Activated CD4-positive, alpha-beta T cell treated with anti-CD3 and anti-CD28 coated beads, Interleukin-2, amount 50 U/mL, for 16 hours (primary cell): Measurements from ENCODE around the gene TMC2.

Experiments used
- DNase-seq: peaks from one replicate; pipeline ENCODE4 v3.0.0-alpha.2; 2020

Gene TMC2

DNA sequence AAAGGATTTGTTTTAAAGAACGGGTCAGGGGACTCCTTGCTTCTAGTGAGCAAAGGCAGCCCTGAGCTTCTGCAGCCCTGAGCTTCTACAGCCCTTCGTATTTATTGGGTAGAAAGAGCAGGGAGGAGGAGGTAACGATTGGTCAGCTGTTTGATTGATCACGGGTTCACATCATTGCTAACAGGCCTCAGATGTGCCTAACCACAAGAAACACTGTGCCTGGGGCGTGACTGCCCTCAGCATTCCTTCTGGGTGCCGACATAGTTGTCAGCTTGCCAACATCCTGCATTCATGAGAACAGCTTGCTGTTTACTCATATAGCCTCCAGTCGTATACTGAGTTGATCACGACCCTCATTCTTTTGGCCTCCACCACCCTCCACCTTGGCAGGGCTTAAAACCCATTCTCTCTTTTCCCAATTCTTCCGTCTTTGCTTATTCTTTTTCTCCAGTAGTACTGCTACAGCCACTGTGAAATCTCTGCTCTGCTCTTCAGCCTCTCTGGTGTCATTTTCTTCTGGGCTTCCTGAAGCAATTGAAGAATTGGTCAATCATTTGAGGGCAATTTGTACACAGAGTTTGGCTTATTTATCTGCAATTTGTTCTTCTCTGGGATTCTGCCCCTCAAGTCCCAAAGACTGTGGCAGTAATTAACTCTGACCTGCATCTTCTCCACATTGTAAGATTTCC is 90.6 kb downstream of the TMC2 start:
- no peak for DNase-seq

DNA sequence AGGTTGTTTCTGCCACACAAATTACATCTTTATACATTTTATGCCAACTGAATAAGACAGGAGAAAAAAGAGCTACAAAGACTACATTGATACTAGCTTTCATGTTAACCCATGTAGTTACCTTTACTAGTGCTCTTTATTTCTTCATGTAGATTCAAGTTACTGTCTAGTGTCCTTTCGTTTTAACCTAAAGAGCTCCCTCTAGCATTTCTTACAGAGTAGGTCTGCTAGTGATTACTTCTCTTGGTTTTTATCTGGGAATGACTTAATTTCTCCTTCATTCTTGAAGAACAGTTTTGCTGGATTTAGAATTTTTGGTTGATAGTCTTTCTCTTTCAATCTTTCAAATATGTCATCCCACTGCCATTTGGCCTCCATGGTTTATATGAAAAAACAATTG is 94.9 kb downstream of the TMC2 start:
- DNase-seq, result no peak

DNA sequence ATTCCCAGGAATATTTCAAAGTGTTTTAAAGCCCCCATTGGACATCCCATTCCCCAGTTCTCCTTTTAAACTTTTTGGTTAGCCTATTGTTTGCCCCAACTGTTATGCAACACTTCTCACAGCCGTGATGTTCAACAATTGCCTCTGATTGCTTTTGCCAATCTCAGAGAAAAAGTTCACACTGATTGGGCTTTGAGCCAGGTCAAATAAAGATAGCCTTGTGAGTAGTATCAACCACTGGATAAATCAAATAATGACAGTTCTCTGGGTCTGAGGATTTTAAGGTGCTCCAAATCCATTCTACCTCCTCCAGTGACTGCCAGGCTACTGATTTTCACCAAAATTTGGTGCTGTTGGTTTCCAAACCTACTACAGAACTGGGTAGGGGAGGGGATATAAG is 97.0 kb downstream of the TMC2 start:
- DNase-seq, result no peak

DNA sequence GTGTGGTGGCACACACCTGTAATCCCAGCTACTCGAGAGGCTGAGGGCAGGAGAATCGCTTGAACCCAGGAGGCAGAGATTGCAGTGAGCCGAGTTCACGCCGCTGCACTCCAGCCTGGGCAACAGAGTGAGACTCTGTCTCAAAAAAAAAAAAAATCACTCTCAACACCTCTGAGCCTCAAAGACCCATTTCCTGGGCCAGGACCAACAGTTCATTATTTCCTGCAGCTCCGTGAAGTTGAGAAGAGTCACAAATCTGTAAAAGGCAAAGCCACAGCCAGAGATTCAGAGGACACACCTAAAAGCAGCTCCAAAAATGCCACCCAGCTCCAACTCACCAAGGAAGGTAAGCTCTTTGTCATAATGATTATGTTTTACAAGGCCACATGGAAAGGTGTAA is 100.9 kb downstream of the TMC2 start:
- no peak for DNase-seq

DNA sequence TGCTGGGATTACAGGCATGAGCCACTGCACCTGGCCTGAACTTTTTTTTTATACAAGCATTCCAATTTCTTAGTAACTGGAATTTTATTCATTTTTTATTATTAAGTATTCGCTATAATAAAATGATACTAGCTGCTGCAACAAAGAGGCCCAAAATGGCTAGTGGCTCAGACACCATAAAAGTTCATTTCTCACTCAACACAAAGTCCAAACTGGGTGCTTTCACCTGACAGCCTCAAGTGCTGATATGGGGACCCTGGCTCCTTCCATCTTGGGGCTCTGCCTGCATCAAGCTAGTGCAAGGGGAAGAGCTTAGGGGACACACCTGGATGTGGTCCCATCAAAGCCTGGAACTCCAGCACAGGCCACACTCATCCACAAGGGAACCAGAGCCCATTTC is 103.9 kb downstream of the TMC2 start:
- no peak for DNase-seq

DNA sequence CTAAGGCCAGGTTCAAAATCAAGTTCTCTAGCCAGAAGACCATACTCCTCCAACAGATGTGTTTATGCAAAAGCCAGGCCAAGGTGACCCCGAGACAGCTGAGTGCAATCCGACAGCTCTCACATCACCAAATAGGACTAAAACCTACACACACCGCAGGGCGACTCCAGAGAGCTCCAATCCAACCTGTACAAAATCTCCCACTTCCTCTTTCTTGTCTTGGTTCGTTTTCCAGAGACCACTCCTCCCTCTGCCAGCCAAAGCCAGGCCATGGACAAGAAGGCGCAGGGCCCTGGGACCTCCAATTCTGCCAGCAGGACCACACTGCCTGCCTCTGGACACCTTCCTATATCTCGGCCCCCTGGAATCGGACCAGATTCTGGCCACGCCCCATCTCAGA is 104.5 kb downstream of the TMC2 start:
- DNase-seq, result no peak

DNA sequence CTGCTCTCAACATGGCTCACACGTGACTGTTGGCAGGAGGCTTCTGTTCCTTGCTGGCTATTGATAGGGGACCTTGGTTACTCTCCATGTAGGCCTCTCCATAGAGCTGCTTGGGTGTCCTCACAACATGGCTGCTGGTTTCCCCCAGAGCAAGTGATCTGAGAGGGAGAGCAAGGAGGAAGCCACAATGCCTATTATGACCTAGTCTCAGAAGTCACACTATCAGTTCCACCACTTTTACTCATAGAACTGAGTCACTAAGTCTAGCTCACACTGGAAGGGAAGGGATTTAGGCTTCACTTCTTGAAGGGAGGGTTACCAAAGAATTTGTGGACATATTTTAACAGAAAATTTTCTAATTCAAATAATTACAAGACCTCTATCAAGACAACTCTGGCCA is 107.3 kb downstream of the TMC2 start:
- DNase-seq, result no peak

DNA sequence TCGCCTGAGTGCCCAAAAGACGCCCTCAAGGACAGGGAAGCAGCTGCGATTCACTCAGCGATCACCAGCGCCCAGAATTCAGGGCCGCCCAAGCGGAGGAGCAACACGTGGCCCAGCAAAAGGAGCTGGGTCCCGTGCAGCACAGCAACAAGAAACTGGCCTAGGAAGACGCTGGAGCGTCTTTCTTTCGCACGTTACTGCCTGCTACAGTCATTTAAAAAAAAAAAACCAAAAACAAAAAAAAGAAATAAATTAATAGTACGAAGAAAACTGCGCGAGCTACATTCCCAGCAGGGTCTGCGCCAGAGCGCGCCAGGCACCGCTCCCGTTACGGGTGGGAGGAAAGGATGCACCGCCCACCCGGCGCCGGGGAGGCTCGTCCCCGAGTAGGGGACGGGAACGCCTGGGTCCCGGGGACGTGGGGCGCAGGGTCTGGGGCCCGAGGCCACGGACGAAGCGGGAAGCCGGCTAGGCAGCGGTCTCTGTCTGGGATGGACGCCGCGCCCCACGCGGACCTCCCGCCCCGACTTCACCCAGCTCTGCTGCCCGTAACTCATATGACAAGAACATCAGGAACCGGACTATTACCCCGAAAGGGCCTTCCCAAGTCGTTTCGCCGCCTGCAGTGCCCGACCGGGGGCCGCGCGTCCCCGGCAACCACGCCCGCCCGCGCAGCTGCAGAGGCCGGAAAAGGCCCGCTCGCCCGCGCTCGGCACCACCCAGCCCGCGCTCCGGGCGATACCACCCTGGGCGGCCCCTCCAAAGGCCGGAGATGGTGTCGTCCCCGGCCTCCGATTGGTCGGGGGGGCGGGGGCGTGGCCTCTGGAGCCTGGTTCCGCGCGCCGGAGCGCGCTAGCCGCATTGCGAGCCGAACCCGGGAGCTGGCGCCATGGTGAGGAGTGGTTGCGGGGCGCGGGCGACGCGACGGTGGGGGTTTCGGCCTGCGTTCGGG is 115.7 kb downstream of the TMC2 start, which contains the start of gene NOP56:
NOP56 (plus strand) TSS at position 861 of the 952 bp plus-strand sequence; CDS start at position 890, 29 bp downstream.
- peak; percentile 96 for DNase-seq

DNA sequence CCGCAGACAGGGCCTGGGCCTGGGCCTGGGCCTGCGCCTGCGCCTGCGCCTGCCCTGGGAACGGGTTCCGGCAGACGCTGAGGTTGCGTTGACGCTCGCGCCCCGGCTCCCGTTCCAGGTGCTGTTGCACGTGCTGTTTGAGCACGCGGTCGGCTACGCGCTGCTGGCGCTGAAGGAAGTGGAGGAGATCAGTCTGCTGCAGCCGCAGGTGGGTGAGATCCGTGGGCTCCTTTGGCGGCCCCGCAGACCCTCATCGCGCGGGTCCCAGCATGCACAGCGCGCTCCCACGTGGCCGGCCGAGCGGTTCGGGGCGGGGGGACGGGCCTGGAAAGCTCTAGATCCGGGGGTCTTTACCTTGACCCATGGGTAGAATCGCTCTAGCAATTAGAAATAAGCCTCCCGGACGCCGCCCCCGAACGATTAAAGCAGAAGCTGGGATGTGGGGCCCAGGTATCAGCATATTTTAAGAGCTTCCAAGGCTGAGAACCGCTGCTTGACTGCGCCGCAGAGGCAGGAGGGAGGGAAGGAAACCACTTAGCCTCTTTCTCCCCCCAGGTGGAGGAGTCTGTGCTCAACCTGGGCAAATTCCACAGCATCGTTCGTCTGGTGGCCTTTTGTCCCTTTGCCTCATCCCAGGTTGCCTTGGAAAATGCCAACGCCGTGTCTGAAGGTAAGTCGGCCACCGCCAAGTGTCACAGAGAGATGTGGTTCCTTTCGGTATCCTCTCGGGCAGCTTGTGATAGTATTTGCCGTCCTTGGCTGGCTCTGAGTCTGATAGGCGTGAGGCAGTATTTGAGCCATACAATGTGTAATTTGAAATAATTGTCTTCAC is 116.6 kb downstream of the TMC2 start:
- DNase-seq, result peak; percentile 51

DNA sequence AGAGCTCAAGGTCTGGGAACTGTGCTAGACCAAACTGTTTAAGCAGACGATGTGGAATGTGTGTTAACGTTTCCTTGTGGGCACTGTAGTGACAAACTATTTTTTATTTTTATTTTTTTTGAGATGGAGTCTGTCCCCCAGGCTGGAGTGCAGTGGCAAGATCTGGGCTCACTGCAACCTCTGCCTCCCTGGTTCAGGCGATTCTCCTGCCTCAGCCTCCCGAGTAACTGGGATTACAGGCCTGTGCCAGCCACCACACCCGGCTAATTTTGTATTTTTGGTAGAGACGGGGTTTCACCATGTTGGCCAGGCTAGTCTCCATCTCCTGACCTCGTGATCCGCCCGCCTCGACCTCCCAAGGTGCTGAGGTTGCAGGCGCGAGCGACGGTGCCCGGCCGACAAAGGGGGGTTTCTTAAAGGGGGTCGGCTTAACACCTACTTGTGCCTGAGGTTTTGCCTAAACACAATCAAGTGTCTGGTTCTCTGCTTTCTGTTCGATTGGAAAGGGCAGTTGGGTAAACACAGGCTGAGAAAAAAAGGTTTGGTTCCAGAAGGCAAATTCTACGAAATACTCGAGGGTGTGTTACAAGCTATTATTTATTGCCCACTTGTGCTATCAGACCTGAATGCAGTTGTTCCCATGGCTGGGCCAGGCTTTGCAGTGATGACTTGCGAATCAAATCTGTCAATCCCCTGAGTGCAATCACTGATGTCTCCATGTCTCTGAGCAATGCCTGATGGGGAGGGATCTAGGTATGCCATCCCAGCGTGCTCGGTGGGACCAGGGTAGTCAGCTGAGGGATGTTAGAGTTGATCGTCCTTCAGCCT is 117.4 kb downstream of the TMC2 start:
- DNase-seq, result no peak

DNA sequence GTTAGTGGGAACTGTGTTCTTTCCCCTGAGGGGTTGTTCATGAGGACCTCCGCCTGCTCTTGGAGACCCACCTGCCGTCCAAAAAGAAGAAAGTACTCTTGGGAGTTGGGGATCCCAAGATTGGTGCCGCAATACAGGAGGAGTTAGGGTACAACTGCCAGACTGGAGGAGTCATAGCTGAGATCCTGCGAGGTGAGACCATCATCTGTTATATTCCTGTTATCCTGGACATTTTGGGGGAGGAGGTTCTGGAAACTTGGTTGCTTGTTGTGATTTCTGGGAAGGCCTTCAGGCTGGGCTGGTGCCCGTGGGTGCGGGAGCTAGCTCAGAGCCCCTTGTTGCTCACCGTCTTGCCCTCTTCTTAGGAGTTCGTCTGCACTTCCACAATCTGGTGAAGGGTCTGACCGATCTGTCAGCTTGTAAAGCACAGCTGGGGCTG is 118.0 kb downstream of the TMC2 start:
- no peak for DNase-seq

DNA sequence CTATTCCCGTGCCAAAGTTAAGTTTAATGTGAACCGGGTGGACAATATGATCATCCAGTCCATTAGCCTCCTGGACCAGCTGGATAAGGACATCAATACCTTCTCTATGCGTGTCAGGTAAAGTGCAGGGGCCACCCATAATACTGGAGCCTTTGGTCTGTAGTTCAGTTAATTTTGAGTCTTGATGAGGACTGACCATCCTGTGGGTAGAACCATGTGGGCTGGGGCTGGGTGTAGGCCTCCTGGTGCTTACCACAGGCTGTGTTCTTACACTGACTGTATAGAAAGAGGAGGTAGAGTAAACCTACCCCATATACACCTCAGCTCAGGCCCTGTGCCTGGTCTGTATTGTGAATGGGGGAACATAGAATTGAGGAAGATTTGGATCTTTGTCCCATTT is 118.5 kb downstream of the TMC2 start:
- DNase-seq, result no peak

DNA sequence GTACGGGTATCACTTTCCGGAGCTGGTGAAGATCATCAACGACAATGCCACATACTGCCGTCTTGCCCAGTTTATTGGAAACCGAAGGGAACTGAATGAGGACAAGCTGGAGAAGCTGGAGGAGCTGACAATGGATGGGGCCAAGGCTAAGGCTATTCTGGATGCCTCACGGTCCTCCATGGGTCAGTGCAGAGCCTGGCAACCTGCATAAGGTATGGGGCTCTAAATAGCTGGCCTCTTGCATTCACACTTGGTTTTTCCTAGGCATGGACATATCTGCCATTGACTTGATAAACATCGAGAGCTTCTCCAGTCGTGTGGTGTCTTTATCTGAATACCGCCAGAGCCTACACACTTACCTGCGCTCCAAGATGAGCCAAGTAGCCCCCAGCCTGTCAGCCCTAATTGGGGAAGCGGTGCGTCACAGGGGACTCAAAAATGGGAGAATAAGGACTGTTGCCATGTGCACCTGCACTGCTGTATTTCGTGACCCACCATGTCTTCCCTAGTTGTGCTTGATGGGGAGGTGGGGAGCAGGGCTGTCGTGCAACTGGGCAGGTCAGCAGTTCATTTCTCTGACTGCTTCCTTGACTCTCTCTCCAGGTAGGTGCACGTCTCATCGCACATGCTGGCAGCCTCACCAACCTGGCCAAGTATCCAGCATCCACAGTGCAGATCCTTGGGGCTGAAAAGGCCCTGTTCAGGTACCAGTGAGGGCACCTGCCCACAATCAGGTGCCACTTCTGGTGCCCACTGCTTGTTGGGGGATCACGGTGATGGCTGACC is 119.2 kb downstream of the TMC2 start:
- DNase-seq, result no peak

DNA sequence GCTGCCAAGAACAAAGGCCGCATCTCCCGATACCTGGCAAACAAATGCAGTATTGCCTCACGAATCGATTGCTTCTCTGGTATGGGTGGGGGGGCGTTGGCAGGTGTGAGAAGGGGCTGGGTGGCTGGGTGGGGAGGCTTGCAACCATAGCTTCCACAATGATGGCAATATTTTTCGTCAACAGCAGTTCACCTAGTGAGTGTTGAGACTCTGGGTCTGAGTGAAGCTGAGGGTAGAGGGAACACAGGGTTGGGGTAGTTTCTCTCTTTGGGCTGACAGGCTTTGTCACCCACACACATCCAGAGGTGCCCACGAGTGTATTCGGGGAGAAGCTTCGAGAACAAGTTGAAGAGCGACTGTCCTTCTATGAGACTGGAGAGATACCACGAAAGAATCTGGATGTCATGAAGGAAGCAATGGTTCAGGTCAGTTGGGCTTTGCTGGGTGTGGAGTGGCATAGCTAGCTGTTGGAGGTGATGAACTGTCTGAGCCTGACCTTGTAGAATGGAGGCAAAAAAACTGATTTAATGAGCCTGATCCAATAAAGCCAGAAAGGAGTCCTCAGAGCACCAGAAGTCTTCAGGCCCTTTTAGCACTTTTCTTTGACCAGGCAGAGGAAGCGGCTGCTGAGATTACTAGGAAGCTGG is 120.2 kb downstream of the TMC2 start:
- no peak for DNase-seq

DNA sequence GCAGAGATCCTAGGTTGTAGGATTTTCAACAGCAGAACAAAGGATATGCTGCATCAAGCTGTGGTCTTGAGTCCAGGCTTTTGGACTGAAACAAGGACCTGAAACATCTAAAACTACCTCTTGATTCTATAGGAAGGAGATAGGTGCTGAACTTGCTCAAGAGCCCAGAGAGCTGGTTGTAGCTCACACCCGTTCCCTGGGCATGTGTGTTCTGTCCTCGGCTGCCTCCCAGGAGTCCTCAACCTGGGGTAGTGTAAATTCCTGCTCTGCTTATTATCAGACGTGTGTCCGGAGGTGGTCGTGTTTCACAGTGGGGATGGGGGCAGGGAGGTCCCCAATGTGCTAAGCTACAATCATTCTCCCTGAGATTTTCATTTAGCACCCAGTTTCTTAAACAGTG is 120.9 kb downstream of the TMC2 start:
- DNase-seq, result no peak

DNA sequence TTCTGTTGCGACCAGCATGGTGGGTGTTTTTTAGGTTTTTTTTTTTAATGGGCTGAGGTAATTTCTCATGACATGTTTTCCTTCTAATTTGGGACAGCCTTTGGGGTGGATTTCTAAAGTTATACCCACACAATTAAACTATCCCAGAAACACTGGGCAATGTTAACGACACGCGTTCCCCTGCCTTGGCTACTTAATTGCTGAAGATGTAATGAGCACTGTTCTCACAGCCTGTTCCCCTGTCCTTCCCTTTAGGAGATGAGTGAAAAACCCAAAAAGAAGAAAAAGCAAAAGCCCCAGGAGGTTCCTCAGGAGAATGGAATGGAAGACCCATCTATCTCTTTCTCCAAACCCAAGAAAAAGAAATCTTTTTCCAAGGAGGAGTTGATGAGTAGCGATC is 121.3 kb downstream of the TMC2 start:
- no peak for DNase-seq

DNA sequence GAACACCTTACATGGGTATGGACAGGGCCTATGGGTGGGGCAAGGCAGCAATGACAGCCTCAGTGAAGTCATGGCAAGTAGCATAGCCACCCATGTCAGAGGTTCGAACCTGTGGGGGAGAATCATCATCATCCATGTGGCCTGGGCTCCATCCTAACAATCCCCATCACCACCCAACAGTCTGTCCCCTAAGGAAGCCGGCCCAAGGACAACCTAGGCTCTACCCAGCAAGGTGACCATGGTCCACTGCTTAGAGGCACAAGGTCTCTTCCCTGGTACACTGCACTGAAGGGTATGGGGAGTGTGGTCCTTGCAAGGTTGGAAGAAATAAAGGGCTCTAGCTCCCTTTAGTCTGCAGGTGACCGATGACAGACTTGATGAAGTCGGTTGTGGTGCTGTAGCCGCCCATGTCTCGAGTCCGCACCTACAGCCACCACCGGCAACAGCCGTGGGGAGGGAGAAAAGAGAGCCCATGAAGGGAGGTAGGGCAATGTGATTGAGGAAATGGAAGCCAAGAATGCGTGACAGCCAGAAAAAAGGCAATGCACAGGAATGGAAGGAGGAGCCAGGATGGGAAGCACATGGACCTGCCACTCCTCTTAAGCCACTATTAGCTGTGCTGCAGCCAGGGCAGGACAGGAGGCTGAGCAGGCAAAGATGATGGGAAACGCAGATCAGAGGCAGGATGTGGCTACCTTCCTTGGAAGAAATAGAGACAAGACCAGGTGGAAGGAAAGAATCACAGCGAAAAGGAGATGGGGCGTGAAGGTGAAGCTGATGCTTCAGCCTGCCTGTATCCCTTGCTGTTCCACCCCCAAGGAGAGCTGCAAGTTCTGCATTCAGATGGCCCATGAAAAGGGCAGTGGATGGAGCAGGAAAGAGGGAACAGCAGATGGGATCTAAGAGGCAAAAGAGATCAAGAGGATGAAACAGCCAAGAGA is 122.3 kb downstream of the TMC2 start:
- peak; percentile 35 for DNase-seq

DNA sequence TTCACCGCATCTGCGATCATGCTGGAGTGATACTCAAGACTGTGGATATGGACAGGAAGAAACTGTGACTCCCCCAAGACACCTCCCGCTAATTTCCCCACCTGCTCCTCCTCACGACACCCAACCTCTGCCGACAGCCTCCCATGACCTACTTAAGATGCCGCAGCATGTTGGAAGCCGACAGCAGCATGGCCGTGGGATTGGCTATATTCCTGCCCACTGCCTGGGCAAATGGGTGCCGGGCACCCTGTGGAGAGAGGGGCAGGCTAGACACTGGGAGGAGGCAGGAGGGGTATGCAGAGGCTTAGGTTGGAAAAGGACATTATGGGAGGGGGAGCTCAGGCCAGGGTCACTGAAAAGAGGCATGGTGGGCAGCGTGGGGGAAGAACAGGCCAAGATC is 123.2 kb downstream of the TMC2 start:
- DNase-seq, result no peak

DNA sequence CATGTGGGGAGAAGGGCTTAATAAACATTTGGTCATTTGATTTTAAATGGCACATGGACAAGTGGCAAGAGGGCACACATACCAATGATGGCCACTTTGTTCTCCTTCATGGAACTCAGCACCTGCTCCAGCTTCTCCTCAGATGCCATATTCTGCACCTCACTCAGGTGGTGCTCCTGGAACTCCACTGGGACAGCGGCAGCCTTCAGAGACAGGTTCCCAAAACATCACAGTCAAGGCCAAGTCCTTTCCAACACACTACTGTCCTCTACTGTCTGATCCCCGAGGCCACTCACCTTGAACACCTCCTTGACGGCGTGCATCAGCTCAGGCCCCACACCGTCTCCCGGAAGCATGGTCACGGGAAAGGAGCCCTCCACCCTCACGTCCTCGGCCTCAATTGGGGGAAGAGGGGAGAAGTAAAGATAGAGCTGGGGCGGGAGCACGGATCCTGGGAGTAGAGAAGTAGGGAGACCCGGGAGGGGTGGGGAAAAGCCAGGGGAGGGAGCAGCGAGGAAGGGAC is 127.1 kb downstream of the TMC2 start:
- no peak for DNase-seq
